Amniotic stem cell (primary cell): ENCODE measurements around the gene CCDC183.
"Not testable (repeated sequence)": the region's sequence is repeated elsewhere in the genome, so short reads cannot be mapped to it uniquely, and the experiment has no call there.

Experiments used
- DNase-seq: peaks from one replicate; lab custom pipeline; 2025; lab: John Stamatoyannopoulos, UW

Gene CCDC183

DNA sequence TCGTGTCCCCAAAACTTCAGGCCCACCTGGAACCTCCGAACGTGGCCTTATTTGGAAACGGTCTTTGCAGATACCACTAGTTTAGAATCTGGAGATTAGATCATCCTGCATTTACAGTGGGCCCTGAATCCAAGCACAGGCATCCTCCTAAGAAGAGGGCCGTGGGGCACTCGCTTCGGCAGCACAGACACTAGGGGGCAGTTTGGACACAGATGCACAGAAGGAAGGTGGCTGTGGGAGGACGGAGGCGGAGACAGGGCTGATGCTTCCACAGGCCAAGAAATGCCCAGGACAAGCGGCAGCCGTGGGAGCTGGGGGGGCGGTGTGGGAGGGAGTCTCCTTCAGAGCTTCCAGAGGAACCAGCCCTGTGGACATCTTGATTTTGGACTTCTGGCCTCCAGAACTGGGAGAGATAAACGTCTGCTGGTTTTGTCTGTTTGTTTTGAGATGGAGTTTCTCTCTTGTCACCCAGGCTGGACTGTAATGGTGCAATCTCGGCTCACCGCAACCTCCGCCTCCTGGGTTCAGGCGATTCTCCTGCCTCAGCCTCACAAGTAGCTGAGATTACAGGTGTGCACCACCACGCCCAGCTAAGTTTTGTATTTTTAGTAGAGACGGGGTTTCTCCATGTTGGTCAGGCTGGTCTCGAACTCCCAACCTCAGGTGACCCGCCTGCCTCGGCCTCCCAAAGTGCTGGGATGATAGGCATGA lies 35.1 kb upstream of the CCDC183 start:
- DNase-seq: peak; percentile 36

DNA sequence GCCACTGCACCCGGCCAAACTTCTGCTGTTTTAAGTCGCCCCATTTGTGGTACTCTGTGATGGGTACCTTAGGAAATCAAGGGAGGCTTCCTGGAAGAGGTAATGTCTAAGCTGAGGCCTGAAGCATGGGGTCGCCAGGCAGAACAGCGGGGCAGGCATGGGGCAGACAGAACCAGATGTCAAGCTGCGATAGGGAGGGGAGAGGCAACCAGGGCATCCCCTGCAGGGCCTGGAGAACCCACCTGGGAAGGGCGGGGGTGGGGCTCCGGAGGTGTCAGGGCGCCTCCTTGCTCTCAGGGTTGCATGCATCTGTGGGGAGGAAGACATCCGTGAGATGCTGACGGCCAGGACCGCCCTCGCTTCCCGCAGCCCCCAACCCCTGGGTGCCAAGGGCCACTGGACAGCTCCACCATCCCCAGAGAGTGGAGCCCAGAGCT lies 34.6 kb upstream of the CCDC183 start:
- no peak for DNase-seq

DNA sequence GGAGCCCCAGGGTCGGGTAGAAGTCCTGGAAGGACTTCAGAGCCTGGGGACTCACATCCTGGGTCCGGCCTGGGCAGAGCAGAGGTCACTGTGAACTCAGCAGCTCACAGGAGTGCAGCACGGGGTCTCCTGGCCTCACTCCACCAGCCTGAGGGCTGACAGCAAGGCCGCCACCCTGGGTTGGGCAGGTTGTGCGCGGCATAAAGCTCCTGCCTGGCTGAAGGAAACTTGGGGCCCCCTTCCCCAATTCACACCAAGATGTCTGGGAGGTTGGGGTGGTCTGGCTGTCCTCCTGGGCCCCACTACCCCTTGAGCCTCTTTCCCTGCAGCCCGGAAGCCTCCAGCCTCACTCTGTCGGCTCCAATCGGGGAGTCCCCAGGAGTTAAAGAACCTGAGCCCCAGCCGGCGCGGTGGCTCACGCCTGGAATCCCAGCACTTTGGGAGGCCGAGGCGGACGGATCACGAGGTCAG lies 33.9 kb upstream of the CCDC183 start:
- DNase-seq: no peak

DNA sequence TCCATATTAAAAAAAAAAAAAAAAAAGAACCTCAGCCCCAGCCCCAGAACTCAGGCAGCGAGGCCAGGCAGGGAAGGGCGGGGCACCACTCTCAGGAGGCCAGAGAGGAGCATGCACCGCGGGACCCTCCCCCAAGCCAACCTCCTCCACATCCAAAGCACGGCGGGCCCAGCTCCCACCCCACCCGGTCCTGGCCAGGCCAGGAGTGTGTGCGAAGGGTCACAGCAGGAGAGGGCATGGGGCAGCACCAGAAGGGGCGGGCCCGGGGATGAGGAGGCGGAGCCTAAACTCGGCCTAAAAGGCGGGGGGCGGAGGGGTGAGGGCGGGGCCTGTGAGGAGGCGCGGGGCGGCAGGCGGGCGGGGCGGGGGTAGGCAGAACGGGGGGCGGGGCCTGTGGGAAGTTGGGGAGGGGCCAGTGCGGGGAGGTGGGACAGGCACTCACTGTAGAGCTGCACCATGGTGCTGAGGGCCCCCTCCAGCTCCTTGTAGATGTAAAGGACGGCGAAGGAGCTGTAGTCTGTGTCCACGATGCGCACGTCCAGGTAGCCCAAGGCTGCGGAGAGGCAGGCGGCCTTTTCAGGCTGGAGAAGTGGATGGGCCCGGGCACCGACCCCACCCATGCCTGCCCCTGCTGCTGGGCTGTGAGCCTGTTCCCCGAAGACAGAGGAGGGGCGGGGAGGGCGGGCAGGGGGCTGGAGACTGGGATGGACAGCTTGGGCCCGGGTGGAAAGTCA lies 33.1 kb upstream of the CCDC183 start:
- no peak for DNase-seq

DNA sequence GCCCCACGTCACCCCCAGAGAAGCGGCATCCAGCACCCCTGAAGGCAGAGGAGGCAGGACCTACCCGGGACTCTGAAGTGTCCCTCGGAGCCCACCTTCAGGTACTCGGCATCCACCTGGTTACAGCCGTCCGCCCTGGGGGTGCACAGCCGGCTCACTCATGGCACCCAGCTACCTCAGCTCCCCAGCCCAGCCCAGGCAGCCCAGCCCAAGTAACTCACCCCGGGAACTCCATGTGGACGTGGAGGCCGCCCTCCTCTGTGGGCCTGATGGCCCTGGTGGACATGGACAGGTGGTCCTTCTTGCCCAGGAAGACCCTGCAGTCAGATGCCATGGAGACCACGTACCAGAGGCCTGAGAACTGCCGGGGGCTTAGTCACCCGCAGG lies 32.5 kb upstream of the CCDC183 start:
- no peak for DNase-seq

DNA sequence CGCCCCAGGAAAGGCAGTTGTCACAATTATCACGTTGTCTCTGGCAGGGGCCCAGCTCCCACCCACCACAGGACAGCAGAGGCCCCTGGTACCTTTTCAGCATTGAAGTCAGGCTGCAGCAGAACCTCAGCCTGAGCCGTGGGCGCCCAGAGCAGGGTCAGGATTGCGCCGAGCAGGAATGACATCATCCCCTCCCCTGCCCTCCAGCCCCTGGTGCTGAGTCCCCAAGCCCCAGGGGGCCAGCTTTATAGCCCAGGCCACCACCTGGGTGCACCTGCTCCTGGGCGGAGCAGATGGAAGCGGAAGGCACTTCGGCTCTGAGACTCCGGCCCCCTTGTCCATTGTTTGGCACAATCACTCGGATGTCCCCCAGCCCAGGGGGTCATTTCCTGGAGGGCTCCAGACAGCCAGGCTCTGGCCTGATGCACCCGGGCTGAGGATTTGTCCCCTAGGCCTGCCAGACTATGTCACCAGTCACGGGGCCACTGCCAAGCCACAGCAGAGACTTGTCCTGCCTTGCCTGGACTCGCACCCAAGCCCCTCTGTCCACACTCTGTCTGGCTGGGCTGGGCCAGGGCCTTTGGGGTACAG lies 31.7 kb upstream of the CCDC183 start, which contains the start of gene LCN15:
LCN15 (minus strand) TSS at position 218 of the 591 bp plus-strand sequence; CDS start at position 188, 30 bp downstream.
- no peak for DNase-seq

DNA sequence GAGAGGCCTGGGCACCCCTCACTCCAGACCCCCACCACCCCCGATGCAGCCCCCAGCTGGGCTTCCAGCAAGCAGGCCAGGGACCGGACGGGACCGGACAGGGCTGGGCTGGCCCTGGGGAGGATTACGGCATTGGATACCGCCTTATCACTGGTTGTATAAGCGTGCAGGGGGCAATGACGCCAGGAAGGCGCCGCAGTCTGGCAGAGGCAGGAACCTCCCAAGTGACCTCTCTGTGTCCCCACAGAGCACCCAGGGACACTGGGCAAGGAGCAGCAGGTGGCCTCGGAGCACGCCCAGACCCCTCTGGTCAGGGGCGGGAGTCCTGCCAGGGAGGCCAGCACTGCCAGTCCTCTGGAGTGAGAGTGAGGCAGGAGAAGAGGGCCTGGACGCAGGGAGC lies 31.1 kb upstream of the CCDC183 start:
- no peak for DNase-seq

DNA sequence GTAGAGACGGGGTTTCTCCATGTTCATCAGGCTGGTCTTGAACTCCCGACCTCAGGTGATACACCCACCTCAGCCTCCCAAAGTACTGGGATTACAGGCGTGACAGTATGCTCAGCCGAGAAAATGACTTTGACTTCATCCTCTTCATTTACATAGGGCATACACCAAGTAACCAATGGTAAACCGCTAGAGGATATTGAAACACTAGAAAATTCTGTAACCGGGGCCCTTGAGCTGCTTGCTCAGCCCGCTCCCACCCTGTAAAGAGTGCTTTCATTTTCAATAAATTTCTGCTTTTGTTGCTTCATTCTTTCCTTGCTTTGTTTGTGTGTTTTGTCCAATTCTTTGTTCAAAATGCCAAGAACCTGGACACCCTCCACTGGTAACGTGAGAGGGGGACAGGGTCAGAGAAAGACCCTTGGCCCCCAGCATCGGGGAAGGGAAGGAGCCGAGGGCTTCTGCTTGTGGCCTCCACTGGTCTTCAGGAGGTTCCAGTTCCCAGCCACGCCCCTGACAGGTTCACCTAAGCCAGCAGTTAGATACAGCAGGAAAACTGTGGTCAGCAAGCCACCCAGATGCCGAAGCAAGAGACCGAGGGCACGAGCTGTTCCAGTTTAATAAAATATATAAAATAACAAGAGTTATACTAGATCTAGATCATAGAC lies 30.3 kb upstream of the CCDC183 start:
- DNase-seq: not testable (repeated sequence)

DNA sequence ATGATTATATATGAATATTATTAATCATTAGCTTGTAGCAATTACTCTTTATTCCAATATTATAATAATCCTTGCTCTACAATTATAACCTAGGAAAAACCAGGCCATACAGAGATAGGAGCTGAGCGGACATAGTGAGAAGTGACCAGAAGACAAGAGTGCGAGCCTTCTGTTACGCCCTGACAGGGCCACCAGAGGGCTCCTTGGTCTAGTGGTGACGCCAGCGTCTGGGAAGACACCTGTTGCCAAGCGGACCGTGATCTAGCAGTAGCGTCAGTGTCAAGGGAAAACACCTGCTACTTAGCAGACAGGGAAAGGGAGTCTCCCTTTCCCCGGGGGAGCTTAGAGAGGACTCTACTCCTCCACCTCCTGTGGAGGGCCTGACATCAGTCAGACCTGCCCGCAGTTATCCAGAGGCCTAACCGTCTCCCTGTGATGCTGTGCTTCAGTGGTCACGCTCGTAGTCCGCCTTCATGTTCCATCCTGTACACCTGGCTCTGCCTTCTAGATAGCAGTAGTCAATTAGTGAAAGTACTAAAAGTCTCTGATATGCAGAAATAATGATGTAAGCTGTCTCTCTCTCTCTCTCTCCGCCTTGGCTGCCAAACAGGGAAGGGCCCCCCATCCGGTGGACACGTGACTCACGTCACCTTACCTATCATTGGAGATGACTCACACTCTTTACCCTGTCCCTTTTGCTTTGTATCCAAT lies 29.6 kb upstream of the CCDC183 start:
- DNase-seq: not testable (repeated sequence)

DNA sequence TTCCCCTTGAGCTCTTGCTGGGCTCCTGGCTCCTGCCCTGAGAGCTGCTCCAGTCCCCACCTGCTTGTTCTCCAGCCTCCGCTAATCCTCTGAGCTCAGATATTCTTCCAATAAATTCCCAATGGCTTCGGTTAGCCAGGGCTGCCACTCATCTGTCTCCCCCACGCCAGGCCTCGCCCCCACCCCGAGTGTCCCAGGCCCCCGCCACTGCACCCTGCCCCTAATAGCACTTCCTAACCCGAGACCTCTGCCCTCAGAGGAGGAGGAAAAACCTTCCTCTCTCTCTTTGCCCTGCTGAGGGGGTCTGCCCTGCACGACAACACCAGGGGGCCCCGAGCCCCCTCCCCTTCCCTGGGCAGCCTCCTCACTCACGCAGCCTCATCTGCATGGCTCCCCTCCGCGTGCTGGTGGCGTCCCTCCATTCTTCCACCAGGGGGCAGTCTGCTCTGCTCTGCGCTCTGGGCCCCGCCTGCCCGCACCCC lies 26.4 kb upstream of the CCDC183 start:
- DNase-seq: no peak

DNA sequence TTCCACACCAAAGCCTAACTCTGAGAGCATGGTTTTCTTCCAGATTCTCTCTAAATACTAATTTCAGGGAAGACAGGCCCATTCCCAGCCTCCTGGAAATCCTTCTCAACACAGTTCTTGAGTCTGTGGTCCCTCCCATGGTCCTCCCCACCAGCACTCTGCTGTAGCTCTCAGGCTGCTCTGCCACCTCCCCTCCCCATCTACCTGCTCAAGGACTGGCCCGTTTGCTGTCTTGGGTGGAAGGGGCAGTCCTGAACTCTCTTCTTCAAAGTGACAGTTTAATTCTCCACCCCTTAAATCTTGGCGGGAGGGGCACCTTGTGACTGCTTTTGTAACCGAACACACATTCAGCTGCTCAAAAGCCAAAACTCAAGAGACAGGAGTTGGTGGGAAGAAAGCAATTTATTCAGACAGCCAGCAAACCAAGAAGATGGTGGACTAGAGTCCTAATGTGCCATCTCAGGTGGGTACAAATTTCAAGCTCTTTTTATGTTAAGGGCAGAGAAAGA lies 24.2 kb upstream of the CCDC183 start:
- no peak for DNase-seq

DNA sequence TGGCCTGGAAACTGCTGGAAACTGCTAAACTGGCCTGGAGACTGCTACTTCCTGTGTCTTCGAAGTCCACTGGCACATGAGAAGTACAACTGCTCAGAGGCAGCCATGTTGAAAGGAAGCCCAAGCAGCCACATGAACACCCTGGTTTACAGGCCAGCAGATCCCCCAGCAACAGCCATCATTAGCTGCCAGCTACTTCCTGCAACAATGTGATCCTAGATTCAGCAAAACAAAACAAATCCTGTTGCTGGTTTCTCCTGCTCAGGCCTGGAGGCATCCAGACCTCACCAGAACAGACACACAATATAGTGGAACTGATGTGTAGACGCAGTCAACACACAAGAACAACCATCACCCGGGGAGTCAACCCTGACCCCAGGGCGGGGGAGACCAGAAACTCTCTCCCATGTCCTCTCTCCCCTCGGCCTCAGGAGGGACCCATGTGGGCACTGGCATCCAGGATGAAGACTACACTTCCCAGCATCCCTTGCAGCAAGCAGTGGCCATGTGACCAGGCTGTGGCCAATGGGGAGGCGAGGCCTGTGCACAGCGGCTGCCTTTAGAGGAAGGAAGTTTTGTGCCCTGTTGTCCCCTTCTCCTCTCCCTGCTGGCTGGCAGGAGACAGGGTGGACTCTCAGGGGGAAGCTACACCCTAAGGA lies 22.6 kb upstream of the CCDC183 start:
- no peak for DNase-seq

DNA sequence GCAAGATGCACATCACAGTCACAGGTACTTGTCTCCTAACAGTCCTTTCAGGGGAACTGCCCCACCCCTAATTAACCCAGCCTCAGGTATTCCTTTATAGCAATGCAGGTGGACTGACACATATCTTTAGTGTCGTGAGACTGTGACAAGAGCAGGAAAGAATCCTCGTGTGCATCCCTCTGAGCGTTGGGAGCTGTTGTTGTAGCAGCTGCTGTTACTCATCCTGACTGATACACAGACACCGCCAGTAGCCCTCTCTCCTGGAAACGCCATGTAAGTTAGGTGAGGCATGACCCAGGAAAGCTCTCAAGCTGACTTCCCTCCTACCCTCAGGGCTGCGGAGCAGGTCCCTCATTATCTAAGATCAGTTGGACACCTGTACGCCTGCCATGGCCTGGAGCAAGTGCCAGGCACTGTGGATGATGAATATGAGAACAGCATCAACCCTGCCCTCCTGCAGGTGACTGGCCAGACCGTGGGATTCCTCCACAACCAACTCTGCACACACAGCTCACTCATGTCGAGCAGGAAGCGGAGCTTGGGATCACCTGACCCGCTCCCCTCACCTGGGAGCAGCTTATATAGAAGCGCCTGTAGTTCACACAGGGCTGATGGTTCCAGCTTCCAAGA lies 21.6 kb upstream of the CCDC183 start:
- DNase-seq: no peak

DNA sequence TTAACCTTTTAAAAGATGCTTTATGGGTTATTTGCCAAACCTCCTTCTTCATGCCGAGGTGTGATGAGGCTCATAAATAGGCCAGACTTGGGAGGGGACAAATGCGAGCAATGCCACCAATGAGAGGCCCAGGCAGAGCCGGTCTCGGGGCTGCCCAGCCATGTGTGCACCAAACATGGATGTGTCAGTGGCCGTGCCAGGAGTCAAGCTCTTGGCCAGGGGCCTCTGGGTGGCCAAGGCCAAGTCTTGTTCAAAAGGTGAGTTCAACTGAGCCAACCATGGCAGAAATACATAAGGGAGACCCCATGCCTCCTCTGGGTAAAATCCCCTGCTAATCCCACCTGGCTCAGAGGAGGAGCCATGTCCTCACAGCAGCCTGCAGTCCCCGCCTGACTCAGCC lies 20.9 kb upstream of the CCDC183 start:
- no peak for DNase-seq

DNA sequence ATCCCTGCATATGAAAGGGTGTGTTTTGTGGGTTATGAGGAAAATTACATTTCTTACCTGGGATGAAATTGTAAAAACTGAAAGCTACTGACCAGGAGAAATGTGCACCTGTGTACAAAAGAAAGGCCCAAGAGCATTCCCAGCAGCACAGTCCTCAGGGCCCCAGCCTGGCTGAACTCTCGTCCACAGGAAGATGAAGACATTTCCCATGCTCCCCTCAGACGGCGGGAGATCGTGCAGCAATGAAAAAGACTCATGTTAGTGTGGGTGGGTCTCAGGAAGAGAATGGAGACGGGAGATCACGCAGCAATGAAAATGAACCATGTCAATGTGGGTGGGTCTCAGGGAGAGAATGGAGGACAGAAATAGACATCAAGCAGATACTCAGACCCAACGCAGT lies 19.2 kb upstream of the CCDC183 start:
- DNase-seq: no peak

DNA sequence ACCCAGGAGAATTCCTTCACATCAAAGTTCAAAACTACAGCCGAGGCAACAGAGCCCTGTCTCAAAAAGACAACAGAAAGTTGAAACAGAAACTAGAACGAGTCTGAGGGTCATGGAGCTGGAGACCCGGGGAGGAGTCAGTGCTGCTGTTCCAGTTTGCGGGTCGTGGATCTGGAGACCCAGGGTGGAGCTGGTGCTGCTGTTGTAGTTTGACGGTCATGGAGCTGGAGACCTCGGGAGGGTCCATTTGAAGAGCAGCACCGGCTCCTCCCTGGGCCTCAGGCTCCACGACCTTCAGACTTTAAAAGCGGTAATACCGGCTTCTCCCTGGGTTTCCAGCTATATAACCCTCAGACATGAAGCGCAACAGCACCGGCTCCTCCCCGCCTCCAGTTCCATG lies 18.8 kb upstream of the CCDC183 start:
- DNase-seq: no peak

DNA sequence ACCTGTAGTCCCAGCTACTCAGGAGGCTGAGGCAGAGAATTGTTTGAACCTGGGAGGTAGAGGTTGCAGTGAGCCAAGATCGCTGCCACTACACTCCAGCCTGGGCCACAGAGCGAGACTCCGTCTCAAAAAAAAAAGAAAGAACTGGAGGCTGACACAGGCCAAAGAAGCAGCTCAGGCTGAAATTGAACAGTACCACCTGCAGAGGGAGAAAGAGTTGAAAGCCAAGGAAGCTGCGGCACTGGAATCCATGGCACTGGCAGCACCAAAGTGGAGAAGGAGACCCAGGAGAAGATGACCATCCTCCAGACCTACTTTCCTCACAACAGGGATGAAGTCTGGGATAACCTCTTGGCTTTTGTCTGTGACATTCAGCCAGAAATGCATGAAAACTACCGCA lies 16.3 kb upstream of the CCDC183 start:
- no peak for DNase-seq

DNA sequence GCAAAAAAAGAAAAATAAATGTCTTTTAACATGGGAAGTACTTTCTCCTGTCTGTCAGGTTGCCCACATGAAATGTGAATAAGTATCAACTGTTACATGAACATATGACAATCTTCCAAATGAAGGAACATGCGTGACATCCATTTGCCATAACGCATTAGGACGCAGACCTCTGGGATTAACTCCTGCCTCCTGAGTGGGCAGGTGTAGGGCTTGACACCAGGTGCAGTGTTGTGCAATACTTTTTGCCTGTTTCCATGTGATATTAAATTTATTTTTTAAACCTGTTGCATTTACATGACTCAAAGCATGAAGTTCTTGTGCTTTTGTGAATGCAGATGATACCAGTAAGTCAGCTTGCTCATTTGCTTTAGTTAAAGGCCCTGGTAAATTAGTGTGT lies 13.7 kb upstream of the CCDC183 start:
- DNase-seq: no peak

DNA sequence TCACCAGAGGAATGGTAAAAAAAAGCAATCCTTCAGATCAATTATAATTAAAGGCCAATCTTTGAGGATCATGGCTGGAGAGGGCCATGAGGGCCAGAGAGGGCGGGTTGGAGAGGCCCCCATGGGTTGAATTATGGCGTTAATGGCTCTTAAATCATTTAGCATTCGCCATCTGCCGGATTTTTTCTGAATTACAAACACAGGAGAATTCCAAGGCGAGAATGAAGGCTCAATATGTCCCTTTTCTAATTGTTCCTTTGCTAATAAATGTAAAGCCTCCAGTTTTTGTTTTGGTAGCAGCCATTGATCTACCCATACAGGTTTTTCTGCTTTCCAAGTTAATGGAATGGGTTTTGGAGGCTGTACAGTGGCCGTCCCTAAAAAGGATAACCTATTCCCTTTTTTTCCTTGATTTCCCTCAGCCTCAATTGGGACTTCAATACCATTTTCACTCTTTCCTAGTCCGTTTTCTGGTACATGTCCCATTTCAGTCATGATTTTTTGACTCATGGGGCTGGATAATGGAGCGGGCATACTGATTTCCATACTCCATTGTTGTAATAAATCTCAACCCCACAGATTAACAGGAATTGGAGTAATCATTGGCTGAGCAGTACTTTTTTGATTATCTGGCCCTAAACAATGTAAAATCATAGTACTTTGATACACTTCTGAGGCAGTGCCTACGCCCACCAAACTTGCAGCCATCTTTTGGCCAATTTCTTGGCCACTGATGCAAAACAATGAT lies 11.7 kb upstream of the CCDC183 start:
- no peak for DNase-seq

DNA sequence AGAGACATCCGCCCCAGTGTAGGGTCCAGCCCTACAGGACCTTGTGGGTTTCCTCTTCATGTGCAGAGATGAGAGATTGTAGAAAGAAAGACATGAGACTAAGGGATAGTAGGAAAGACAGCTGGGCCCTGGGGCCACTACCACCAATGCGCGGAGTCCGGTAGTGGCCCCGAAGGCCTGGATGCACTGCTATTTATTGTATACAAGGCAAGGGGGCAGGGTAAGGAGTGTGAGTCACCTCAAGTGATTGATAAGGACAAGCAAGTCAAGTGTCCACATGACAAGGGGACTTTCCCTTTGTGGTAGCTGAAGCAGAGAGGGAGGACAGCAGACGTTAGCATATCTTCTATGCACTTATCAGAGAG lies 11.2 kb upstream of the CCDC183 start:
- DNase-seq: no peak
